SK-N-SH treated with all-trans-retinoic acid at 6 μM for 48 hours (cell line): ENCODE results near the gene ADCY1.

Experiments
- ATAC-seq: fragments of 200-7000 bp; cut with Tn5 transposase; 3 replicates; pipeline ENCODE4 v1.9.1; 2020; ENCODE audit warnings: mild to moderate bottlenecking, moderate library complexity
- ARNTL ChIP-seq: fragments of 450-650 bp; formaldehyde crosslinking; IDR thresholded peaks from 2 replicates; pipeline ENCODE4 v1.5.0; 2020; ENCODE audit warnings: low read depth, mild to moderate bottlenecking, moderate library complexity, borderline replicate concordance
- CREB5 ChIP-seq: fragments of 250-450 bp; sonication (Bioruptor Pico); IDR thresholded peaks from 2 replicates; pipeline ENCODE4 v1.5.1; 2020; ENCODE audit warnings: low read depth, mild to moderate bottlenecking, moderate library complexity
- CSRNP3 ChIP-seq: fragments of 250-450 bp; sonication (Bioruptor Pico); IDR thresholded peaks from 2 replicates; pipeline ENCODE4 v1.5.1; 2021; ENCODE audit warnings: mild to moderate bottlenecking, moderate library complexity
- ESRRG ChIP-seq: fragments of 250-450 bp; sonication (Bioruptor Pico); IDR thresholded peaks from 2 replicates; pipeline ENCODE4 v1.6.1; 2021; ENCODE audit warnings: mild to moderate bottlenecking
- ISL1 ChIP-seq: fragments of 250-450 bp; sonication (Bioruptor Pico); IDR thresholded peaks from 2 replicates; pipeline ENCODE4 v2.1.2; 2022; ENCODE audit warnings: mild to moderate bottlenecking, moderate library complexity
- OSR1 ChIP-seq: fragments of 250-450 bp; sonication (Bioruptor Pico); IDR thresholded peaks from 2 replicates; pipeline ENCODE4 v1.8.0; 2022; ENCODE audit warnings: moderate library complexity, mild to moderate bottlenecking, inconsistent platforms
- POU6F1 ChIP-seq: fragments of 250-450 bp; sonication (Bioruptor Pico); IDR thresholded peaks from 2 replicates; pipeline ENCODE4 v1.8.0; 2021; ENCODE audit warnings: low read depth, mild to moderate bottlenecking, moderate library complexity, borderline replicate concordance
- PPARA ChIP-seq: fragments of 250-450 bp; sonication (Bioruptor Pico); IDR thresholded peaks from 2 replicates; pipeline ENCODE4 v1.5.0; 2020; ENCODE audit warnings: mild to moderate bottlenecking, borderline replicate concordance
- RARB ChIP-seq: fragments of 250-450 bp; sonication (Bioruptor Pico); IDR thresholded peaks from 2 replicates; pipeline ENCODE4 v1.8.0; 2021; ENCODE audit warnings: mild to moderate bottlenecking, moderate library complexity
- TOX ChIP-seq: fragments of 250-450 bp; sonication (Bioruptor Pico); IDR thresholded peaks from 2 replicates; pipeline ENCODE4 v1.8.0; 2021; ENCODE audit warnings: mild to moderate bottlenecking, moderate library complexity, borderline replicate concordance
- TSHZ2 ChIP-seq: fragments of 250-450 bp; sonication (Bioruptor Pico); IDR thresholded peaks from 2 replicates; pipeline ENCODE4 v1.5.0; 2020; ENCODE audit warnings: mild to moderate bottlenecking, moderate library complexity
- ZFP3 ChIP-seq: fragments of 250-450 bp; sonication (Bioruptor Pico); IDR thresholded peaks from 2 replicates; pipeline ENCODE4 v1.5.0; 2020; ENCODE audit warnings: mild to moderate bottlenecking, moderate library complexity
- ZFP30 ChIP-seq: fragments of 450-650 bp; formaldehyde crosslinking; IDR thresholded peaks from 2 replicates; pipeline ENCODE4 v1.5.0; 2022; ENCODE audit warnings: mild to moderate bottlenecking, moderate library complexity
- ZNF565 ChIP-seq: fragments of 450-650 bp; formaldehyde crosslinking; conservative IDR thresholded peaks from 2 replicates; pipeline ENCODE4 v1.5.0; 2020; ENCODE audit warnings: low read depth, mild to moderate bottlenecking, moderate library complexity
- ZNF70 ChIP-seq: fragments of 450-650 bp; formaldehyde crosslinking; IDR thresholded peaks from 2 replicates; pipeline ENCODE4 v1.5.0; 2020; ENCODE audit warnings: mild to moderate bottlenecking, moderate library complexity
- ZNF8 ChIP-seq: fragments of 450-650 bp; formaldehyde crosslinking; IDR thresholded peaks from 2 replicates; pipeline ENCODE4 v1.5.0; 2020; ENCODE audit warnings: mild to moderate bottlenecking, moderate library complexity

ADCY1 gene

GRCh38 chr7:45570797-45571196 lies 3.4 kb upstream of the ADCY1 start:
- TF ChIP-seq ZNF70 (CRISPR knock-in tag) (no peak), ARNTL (CRISPR knock-in tag) (no peak), ZFP3 (CRISPR knock-in tag) (no peak), ISL1 (CRISPR knock-in tag) (no peak), POU6F1 (CRISPR knock-in tag) (no peak), ZFP30 (CRISPR knock-in tag) (no peak), CREB5 (no peak), ZNF565 (no peak)
- ATAC-seq: no peak

GRCh38 chr7:45573204-45573603 lies 964 bp upstream of the ADCY1 start:
- TF ChIP-seq RARB (CRISPR knock-in tag): no peak
- TF ChIP-seq ISL1 (CRISPR knock-in tag): no peak
- no peak for TF ChIP-seq POU6F1 (CRISPR knock-in tag)
- TF ChIP-seq ESRRG: no peak
- no peak for TF ChIP-seq CREB5
- TF ChIP-seq ZNF70 (CRISPR knock-in tag): no peak
- TF ChIP-seq TOX: no peak
- TF ChIP-seq TSHZ2 (CRISPR knock-in tag): no peak
- TF ChIP-seq ZFP3 (CRISPR knock-in tag): no peak
- TF ChIP-seq ZNF565: no peak
- no peak for TF ChIP-seq CSRNP3 (CRISPR knock-in tag)
- TF ChIP-seq ZNF8 (CRISPR knock-in tag): no peak
- TF ChIP-seq ZFP30 (CRISPR knock-in tag): no peak
- no peak for TF ChIP-seq PPARA (CRISPR knock-in tag)
- no peak for TF ChIP-seq OSR1 (CRISPR knock-in tag)
- no peak for ATAC-seq

- TF ChIP-seq RARB (CRISPR knock-in tag) (no peak), ESRRG (no peak), CSRNP3 (CRISPR knock-in tag) (no peak)
- ATAC-seq: no peak
These were observed 174 bp downstream of the ADCY1 start for GRCh38 chr7:45574416-45574668.
